ENCODE results near the gene CST9. TPM values are rescaled to one million over a fixed set of nuclear protein-coding genes. Genes with fewer than 3 reads are reported as not detected.

The CST9 gene
- total and polyA plus RNA-seq, 2 donors (not counting 3 experiments of a cell fraction or from before 2014, with no cell fraction given) = not detected

GRCh38 chr20:23596579-23597250 lies 9.0 kb downstream of the CST9 start:
- H3K9me1 ChIP-seq (replicated peaks; ENCODE audit: control insufficient read depth, extremely low read depth, insufficient read depth, low read length) = no peaks in the 10 kb centered on the region
- no peak overlapping the region for H3K4me3 ChIP-seq (replicated peaks in 1 of 3; ENCODE audit: insufficient read depth in 1 of 3, low read depth in 1 of 3, low read length in 3 of 3)
- no peaks in the 10 kb centered on the region for H4K20me1 ChIP-seq (replicated peaks; ENCODE audit: control insufficient read depth, extremely low read depth, insufficient read depth, low read length)
- H2AFZ ChIP-seq (ENCODE audit: low read depth, low read length) = no peak overlapping the region
- H3K9ac ChIP-seq (replicated peaks; ENCODE audit: extremely low read depth, insufficient read depth, low read length) = no peak overlapping the region
- H3K36me3 ChIP-seq (ENCODE audit: control insufficient read depth in 2 of 2, extremely low read depth in 1 of 2, insufficient read depth in 2 of 2, low read length in 2 of 2) = no peaks in the 10 kb centered on the region
- TF ChIP-seq POLR2A (IDR thresholded peaks at IDR 0.05; ENCODE audit: low read depth, low read length) (no peak), POLR2AphosphoS5 (IDR thresholded peaks at IDR 0.05; ENCODE audit: insufficient read depth, low read depth, low read length) (no peak), FOS (IDR thresholded peaks at IDR 0.05; ENCODE audit: borderline replicate concordance, insufficient read depth, low read length) (no peak), JUN (IDR thresholded peaks at IDR 0.05; ENCODE audit: borderline replicate concordance, insufficient read depth, insufficient read length, low read depth) (no peak), MAX (IDR thresholded peaks at IDR 0.05; ENCODE audit: insufficient read depth, insufficient read length) (no peak)
- H3K4me2 ChIP-seq (ENCODE audit: insufficient read depth, low read length) = no peak overlapping the region
- intact Hi-C loops (cut with micrococcal nuclease) (no loop called here), dilution Hi-C loops (cut with MboI; ENCODE audit: extremely low pct_ligation_motif_present, low sequenced_read_pairs) (no loop called here)
- no peaks in the 10 kb centered on the region for H3K9me3 ChIP-seq (replicated peaks; ENCODE audit: control insufficient read depth, insufficient read depth, low read length)
- BruUV-seq (replicated peaks) = no TSS peak
- FAIRE-seq (no peak), DNase-seq (ENCODE audit: low read depth, low spot score) (no peak)
- H3K27me3 ChIP-seq (ENCODE audit: control insufficient read depth in 2 of 2, insufficient read depth in 2 of 2, low read length in 2 of 2) = peaks cover 4 to 17% of the 10 kb centered on the region in 2 experiments
- no peaks in the 10 kb centered on the region for H3K79me2 ChIP-seq (ENCODE audit: control insufficient read depth, insufficient read depth, low read length)
- no peak overlapping the region for H3K27ac ChIP-seq (ENCODE audit: insufficient read depth, low read depth, low read length)
- POLR2A ChIA-PET = no interaction called here
- CTCF ChIA-PET = no interaction called here
- H3K4me1 ChIP-seq (ENCODE audit: control insufficient read depth, extremely low read depth, insufficient read depth, low read length) = no peaks in the 10 kb centered on the region

GRCh38 chr20:23595941-23596340 lies 9.8 kb downstream of the CST9 start:
- Histone ChIP-seq H3K4me1 (ENCODE audit: control insufficient read depth, extremely low read depth, insufficient read depth, low read length) (no peaks in the 10 kb centered on the region), H3K27ac (ENCODE audit: insufficient read depth, low read depth, low read length) (no peak overlapping the region), H3K79me2 (ENCODE audit: control insufficient read depth, insufficient read depth, low read length) (no peaks in the 10 kb centered on the region), H3K9ac (replicated peaks; ENCODE audit: extremely low read depth, insufficient read depth, low read length) (no peak overlapping the region), H4K20me1 (replicated peaks; ENCODE audit: control insufficient read depth, extremely low read depth, insufficient read depth, low read length) (no peaks in the 10 kb centered on the region), H3K27me3 (ENCODE audit: control insufficient read depth in 2 of 2, insufficient read depth in 2 of 2, low read length in 2 of 2) (peaks cover 4 to 17% of the 10 kb centered on the region in 2 experiments), H2AFZ (ENCODE audit: low read depth, low read length) (no peak overlapping the region), H3K9me3 (replicated peaks; ENCODE audit: control insufficient read depth, insufficient read depth, low read length) (no peaks in the 10 kb centered on the region), H3K4me3 (replicated peaks in 1 of 3; ENCODE audit: insufficient read depth in 1 of 3, low read depth in 1 of 3, low read length in 3 of 3) (no peak overlapping the region), H3K36me3 (ENCODE audit: control insufficient read depth in 2 of 2, extremely low read depth in 1 of 2, insufficient read depth in 2 of 2, low read length in 2 of 2) (no peaks in the 10 kb centered on the region), H3K9me1 (replicated peaks; ENCODE audit: control insufficient read depth, extremely low read depth, insufficient read depth, low read length) (no peaks in the 10 kb centered on the region), H3K4me2 (ENCODE audit: insufficient read depth, low read length) (no peak overlapping the region)
- intact Hi-C loops (cut with micrococcal nuclease) (no loop called here), dilution Hi-C loops (cut with MboI; ENCODE audit: extremely low pct_ligation_motif_present, low sequenced_read_pairs) (no loop called here)
- BruUV-seq (replicated peaks) = no TSS peak
- DNase-seq (ENCODE audit: low read depth, low spot score) (no peak), FAIRE-seq (no peak)
- ChIA-PET POLR2A (no interaction called here), CTCF (no interaction called here)
- TF ChIP-seq FOS (IDR thresholded peaks at IDR 0.05; ENCODE audit: borderline replicate concordance, insufficient read depth, low read length) (no peak), POLR2A (IDR thresholded peaks at IDR 0.05; ENCODE audit: low read depth, low read length) (no peak), EZH2 (IDR thresholded peaks at IDR 0.05; ENCODE audit: borderline replicate concordance, low read depth, low read length, severe bottlenecking) (no peak), POLR2AphosphoS5 (IDR thresholded peaks at IDR 0.05; ENCODE audit: insufficient read depth, low read depth, low read length) (no peak)

Measured in endothelial cell of umbilical vein (primary cell).